HG02981 (cell line): ENCODE results near the gene TMEM139.
"Not testable (repeated sequence)": the region's sequence is repeated elsewhere in the genome, so short reads cannot be mapped to it uniquely, and the experiment has no call there.

Experiments
- ATAC-seq: cut with Tn5 transposase; IDR thresholded peaks from one replicate; pipeline ENCODE4 v1.9.1; 2021; ENCODE audit warnings: mild to moderate bottlenecking, moderate library complexity; ENCODE audit not compliant: unreplicated experiment

The TMEM139 gene

DNA sequence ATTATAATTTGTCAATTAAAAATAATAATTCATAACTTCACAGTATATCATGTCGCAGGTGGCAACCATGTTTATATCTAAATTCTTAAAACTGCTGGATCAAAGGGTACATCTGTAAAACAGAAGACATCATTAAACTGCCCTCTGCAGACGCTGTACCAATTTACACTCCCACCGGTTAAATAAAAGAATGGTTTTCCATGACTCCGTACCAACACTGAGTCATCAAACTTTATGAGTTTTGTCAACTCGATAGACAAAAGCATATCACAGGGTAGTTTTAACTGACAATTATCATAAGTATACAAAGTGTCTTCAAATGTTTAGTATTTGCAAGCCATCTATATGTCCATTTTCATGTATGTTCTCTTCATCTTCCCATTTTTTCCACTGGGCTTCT is 27.3 kb upstream of the TMEM139 start:
- ATAC-seq, result no peak

DNA sequence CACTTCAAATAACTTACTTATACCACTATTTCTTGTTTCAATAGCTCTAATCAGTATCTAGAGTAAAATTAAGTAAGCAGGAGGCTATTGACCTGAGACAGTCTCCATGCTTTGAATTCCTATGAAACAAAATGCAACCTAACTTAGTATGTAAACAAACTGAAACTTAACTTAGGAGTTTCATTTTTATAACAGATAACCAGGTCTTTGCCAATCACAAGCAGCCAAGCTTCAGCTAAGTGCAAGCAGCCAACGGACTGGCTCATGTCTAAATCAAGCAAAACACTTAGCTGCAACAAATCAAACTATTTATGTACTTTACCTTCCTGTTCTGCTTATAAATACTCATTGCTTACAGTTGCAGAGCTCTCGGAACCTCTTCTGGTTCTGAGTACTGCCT is 25.9 kb upstream of the TMEM139 start:
- ATAC-seq, result peak; percentile 29

DNA sequence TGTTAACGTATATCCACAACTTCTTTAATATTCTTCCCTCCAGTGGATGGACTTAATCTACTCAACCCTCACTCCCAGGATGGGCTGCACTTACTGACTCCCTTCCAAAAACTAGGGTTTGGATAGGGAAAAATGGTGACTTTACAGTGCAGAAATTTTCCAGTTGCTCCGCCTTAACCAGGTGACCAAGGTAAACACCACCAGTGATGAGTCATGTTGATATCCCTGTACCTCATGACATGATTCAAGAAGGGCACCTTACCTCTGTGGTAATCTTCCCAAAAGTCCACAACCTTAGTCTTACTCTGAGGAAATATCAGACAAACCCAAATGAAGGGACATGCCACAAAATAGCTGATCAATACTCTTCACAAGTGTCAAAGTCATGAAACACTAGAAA is 25.0 kb upstream of the TMEM139 start:
- no peak for ATAC-seq

DNA sequence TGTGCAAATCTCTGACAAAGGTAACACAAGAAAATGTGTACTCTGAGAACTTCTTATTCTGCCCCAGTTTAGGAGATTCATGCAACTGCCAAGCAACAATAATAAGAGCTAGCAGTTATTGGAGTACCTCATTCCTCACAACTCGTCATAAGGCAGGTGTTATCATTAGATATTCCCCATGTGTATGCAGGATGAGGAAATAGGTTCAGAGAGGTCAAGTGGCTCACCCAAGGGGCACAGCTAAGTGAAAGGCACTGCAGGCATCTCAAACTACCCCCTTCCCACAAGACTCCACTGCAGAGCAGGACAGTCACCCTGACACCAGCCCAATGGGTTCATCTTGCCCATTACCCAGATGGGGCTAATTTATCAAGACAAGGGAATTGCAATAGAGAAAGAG is 22.9 kb upstream of the TMEM139 start:
- no peak for ATAC-seq

DNA sequence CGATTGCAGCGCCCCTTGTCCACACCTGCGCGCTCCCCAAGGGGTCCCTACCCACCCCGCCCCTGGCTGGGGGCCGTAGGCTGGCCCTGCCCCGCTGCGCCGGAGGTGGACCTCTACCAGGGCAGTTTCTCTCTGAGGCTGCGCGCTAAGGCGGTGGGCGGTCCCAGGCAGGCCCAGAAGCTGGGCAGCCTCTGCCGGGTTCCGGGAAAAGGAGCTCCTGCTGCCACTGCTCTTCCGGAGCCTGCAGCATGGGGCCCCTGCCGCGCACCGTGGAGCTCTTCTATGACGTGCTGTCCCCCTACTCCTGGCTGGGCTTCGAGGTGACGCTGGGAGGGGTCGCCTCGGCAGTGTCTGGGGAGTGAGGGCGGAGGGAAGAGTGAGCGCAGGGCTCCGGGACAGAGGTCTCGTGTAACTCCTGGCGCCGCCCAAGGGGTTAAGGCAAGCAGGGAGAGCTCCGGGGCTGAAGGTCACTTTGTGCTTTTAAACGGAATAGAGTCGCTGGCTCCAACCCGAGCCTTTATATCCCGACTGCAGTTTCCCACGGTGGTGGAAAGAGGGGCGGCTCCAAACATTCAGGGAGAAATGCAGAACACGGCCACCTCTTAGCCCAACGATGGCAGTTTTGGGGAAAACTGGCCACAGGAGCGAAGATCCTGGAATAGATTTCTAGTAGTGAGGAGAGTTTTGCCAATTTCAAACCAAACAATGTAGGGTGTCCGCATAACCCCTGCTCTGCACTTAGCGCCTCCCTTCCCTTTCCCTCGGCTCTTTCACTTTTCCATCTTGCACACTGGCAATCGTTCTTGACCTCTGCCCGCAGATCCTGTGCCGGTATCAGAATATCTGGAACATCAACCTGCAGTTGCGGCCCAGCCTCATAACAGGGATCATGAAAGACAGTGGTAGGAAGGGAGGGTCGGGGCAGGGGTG is 21.2 kb upstream of the TMEM139 start, which contains the start of gene GSTK1:
GSTK1 (plus strand) TSS at position 176 of the 930 bp plus-strand sequence; CDS start at position 249, 73 bp downstream.
- ATAC-seq, result peak; percentile 91

GRCh38 chr7:143264196-143264568 is 20.6 kb upstream of the TMEM139 start:
- not testable (repeated sequence) for ATAC-seq

DNA sequence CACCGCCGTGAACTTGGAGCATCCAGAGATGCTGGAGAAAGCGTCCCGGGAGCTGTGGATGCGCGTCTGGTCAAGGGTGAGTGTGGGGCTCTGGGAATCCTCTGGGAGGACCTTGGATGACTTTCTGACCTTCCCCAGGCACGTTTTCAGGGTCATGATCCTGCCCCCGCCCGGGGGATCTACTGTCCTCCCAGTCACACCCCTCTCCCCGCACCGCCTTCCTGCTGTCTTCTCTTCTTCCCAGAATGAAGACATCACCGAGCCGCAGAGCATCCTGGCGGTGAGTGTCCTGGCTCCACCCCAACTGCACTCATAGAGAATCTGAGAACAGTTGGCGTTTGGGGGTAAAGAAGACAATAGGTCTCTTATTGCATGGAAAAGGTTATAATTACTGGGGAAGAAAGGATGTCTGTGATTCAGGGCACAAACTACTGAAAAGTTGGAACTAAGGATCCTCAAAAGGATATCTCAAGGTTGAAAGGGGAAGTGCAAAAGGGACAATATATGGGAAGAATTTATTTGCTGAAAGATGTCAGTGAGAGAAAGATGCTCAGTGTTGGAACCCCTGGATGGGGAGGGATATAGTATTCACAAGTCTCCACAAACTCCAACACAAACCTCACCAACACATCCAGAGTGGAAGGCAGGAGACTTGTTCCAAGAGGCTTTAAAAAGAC is 19.6 kb upstream of the TMEM139 start:
- no peak for ATAC-seq

DNA sequence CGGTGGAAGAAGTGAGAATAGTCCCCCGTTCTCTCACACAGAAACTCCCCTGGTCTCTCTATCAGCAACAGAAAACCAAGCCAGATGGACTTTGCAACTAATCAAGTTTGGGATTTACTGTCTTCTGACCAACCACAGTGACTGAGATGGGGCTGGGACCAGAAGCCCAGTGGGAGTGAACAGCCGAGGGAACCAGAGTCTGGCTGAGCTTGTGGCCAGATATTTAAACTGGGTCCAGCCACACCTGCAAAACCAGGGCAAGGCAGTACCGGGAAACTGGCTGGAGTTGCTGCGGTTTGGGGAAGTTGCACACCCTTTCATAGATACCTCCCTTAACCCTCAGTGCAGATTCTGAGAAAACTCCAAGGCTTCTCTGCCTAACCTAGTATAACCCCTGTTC is 15.5 kb upstream of the TMEM139 start:
- ATAC-seq, result no peak

- no peak for ATAC-seq
These were observed 13.5 kb upstream of the TMEM139 start for GRCh38 chr7:143271240-143271639.

DNA sequence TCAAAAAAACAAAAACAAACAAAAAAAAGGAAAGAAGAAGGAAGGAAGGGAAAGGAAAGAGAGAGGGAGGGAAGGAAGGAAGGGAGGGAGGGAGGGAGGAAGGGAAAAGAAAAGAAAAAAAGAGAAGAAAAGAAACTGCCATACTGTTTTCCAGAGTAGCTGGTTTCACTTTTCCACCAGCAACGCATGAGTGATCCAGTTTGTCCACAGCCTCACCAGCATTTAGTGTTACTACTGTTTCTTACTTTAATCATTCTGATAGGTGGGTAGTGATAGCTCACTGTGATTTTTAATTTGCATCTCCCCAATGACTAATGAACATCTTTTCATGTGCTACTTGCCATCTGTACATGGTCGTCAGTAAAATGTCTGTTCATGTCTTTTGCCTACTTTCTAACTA is 11.9 kb upstream of the TMEM139 start:
- no peak for ATAC-seq

DNA sequence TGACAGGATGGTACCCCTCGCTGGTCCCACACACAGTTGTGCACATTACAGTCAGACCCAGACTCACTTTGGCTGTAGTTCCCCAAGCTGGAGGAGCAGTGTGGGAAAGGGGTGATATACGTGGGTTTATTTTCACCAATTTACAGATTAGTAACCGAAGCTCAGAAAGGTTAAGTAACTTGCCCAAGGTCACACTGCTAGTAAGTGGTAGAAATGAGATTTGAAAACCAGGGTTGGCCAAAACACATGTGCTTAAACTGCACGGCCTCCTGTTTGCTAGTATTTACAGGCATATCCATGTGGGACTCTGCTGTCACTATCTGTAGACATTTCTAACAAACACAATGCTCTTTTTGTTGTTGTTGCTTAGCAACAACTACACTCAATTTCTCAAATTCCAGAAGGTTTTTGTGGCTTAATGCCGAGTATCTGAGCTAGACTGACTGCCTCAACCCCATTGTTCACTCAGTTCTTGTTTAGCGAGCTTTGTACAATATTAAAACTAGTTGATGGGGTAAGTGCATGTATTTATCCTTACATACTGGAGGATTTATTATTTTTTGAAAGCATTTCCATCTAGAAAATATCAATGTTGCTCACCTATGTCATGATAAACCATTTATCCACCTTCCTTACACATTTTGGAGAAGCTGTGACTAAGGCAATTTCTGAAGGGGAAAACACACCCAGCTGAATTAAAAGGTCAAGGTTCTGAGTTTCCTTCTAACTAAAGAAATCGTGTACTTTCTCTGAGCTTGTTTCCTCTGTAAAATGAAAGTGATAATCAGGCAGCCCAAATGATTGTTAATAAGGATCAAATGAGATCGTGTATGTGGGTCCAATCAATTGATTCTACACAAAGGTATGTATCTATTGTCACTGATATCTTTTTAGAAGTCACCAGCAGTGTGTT is 5.3 kb upstream of the TMEM139 start:
- no peak for ATAC-seq

DNA sequence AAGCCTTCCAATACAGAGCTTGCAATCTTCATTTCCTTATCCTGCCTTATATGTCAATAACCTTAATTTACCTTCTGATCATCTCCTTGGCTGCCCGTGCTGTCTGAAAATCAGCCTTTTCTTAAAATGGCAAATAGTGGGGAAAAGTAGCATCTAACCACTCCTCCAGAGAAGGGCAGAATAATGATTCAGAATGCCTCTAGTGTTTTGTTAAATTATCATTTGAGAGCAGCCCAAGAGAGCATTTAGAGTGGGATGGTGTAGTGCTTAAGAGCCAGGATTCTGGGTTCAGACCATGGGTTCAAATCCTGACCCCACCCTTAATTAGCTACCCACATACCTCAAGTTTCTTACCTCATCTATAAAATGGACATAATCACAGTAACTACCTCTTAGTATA is 4.6 kb upstream of the TMEM139 start:
- ATAC-seq, result no peak

DNA sequence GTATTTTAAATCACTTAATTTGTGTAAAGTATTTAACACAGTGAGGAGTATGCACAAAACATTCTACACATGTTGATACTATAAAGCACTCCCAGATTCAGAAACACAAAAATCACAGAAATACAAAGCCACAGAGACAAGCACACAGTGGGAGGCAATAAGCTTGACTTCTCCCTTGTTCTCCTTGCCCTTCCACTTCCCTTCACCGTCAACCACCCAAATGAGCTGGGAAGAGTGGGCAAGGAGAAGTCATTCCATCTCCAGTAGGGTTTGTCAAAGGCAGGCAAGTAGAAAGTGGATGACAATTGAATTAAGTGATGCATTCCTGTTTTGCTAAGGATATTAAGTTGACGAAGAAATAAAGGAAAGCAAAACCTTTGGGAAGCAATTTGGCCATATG is 4.2 kb upstream of the TMEM139 start:
- no peak for ATAC-seq

DNA sequence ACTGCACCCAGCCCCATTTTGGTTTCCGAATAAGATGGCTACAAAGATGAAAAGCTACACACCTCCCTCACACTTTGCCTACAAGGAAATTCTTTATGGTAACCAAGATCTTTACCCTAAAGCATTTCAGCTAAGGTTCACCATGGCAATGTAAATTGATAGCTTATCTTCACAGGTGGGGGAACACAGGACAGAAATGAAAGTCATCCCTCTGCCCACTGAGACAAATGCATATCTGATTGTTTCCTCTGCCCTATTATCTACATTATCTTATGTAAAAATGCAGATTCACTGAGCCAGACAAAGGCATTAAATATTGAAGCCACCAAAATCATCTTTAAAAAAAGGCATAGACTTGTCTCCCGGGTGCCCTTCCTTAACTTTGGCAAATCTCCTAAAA is 3.2 kb upstream of the TMEM139 start:
- no peak for ATAC-seq

DNA sequence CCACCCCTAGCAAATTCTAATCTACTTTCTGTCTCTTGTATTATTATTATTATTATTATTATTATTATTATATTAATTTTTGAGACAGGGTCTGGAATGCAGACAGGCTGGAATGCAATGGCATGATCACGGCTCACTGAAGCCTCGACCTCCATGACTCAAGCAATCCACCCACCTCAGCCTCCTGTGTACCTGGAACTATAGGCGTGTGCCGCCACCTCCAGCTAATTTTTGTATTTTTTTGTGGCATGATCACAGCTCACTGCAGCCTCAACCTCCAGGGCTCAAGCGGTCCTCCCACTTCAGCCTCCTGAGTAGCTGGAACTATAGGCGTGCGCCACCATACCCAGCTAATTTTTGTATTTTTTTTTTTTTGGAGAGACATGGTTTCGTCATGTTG is 2.6 kb upstream of the TMEM139 start:
- ATAC-seq, result no peak

DNA sequence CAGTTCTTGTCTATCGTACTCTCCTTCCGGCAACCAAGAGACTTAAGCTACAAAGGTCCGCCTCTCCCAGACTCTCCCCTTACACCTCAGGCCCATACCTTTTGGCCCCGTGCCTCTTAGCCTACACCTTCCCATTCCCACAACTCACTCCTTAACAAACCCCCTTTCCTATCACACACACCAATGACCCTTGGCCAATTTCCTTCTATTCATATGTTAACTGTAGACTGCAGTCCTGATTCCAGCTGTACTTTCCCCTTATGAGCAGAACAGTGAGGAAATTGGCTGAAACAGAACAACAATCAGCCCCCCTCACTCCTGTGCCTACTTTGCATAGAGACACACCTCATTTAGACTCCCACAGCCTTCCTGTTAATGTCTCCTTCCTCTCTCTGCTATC is 1.4 kb upstream of the TMEM139 start:
- no peak for ATAC-seq

DNA sequence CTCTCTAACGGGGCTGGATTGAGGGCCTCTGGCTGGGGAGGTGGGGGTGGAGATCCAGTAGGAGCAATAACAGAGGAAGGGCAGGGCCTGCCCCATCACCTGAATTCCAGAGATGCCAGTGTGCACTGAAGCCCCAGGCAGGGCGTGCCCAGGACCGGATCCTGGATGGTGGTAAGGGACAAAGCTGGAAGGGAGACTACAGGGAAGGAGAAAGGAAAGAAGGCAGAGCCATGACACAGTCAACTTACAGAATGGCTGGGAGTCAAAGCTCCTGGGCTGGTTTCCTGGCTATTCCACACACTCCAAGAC is 666 bp downstream of the TMEM139 start:
- no peak for ATAC-seq

DNA sequence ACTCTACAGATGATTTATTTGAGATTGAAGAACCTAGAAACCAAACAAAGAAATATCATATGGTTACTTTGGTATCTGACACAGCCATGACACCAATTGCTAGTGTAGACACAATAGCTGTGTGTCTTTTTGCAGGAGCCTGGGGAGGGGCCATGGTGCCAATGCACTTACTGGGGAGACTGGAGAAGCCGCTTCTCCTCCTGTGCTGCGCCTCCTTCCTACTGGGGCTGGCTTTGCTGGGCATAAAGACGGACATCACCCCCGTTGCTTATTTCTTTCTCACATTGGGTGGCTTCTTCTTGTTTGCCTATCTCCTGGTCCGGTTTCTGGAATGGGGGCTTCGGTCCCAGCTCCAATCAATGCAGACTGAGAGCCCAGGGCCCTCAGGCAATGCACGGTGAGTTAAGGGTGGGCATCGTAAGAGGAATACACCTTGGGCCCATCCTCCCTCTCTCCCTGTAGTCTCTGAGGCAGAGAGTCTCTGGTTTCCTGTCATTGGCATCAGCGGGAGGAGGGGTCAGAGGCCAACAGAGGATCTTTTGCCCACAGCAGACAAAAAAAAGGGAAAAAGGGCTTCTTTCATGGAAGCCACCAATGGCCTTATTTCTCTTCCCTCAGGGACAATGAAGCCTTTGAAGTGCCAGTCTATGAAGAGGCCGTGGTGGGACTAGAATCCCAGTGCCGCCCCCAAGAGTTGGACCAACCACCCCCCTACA is 1.2 kb downstream of the TMEM139 start:
- no peak for ATAC-seq

- ATAC-seq, result no peak
These were observed 1.7 kb downstream of the TMEM139 start for GRCh38 chr7:143286522-143286890.

- no peak for ATAC-seq
These were observed 2.7 kb downstream of the TMEM139 start for GRCh38 chr7:143287339-143287934.
